Activated CD4-positive, alpha-beta T cell treated with anti-CD3 and anti-CD28 coated beads for 24 hours (primary cell): ENCODE results near the gene PMM2.
"Not testable (repeated sequence)": the region's sequence is repeated elsewhere in the genome, so short reads cannot be mapped to it uniquely, and the experiment has no call there.

Experiments used
- DNase-seq, 2 donors: peaks; one replicate each; pipeline ENCODE4 v3.0.0-alpha.2; 2020; ENCODE audit warnings: low read depth in 2 of 2

Gene PMM2

GRCh38 chr16:8782673-8783072 lies 15.0 kb upstream of the PMM2 start:
- no peak for DNase-seq

- no peak for DNase-seq
Measured at GRCh38 chr16:8785408-8785807, 12.2 kb upstream of the PMM2 start.

- not testable (repeated sequence) for DNase-seq
Measured at GRCh38 chr16:8786316-8786715, 11.3 kb upstream of the PMM2 start.

- DNase-seq, result no peak
Measured at GRCh38 chr16:8788578-8789172, 9.0 kb upstream of the PMM2 start.

GRCh38 chr16:8795091-8795490 lies 2.5 kb upstream of the PMM2 start:
- no peak for DNase-seq

GRCh38 chr16:8795818-8796217 lies 1.8 kb upstream of the PMM2 start:
- DNase-seq, result no peak

DNA sequence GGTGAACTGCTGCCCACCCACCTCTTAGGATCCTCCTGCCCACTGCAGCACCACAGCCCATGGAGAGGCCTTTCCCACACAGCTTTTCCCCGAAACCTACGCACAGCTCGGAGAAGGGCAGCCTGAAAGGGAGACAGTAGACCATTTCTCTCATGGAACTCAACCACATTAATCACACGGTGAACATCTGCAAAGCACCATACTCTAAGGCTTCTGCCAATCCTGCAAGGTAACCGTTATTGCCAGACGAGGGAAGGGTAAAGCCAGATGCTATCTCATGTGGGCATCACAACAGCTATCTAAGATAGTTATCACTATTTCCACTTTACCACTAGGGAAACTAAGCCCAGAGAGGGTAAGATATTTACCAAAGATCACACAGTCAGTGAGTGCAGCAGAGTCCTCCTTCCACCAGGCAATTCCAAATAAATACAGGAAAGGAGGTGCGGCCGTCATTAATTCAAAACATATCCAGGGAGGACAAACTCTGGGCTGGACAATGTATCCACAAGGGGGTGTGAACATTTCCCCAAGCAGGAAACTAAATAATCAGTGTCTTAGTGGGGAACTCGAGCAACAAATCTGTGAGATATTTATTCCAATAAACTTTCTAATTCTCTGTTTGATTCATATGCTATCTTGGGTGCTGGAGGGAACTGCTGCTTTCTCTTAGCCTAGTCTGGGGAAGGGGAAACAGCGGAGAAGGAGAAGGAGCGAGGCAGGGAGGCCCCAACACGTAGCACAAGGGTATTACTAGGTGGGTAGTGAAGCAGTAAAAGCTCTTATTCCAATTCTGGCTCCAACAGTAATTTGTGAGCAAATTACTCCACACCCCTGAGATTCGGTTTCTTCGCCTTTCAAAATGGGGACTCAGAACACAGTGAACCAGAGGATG lies 923 bp upstream of the PMM2 start:
- no peak for DNase-seq

- DNase-seq, result no peak
Measured at GRCh38 chr16:8798174-8798527, 512 bp downstream of the PMM2 start.

GRCh38 chr16:8798535-8799157 lies 1.0 kb downstream of the PMM2 start:
- DNase-seq, result no peak

DNA sequence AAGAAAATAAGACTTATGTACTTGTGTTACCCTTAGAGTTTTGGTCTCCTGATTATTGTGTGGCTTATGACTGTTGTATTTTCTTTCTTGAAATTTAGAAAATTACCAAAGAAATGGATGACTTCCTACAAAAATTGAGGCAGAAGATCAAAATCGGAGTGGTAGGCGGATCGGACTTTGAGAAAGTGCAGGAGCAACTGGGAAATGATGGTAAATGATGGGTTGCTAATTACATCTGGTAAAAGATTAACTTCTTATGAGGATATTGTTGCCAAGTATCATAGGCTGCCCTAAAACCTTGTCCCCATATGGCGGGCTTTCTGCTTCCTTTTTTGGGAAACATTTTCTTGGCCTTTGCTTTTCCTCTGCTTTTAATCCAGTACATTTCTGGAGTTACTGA lies 4.1 kb downstream of the PMM2 start:
- DNase-seq, result no peak

GRCh38 chr16:8803733-8804132 lies 6.1 kb downstream of the PMM2 start:
- DNase-seq, result not testable (repeated sequence)

DNA sequence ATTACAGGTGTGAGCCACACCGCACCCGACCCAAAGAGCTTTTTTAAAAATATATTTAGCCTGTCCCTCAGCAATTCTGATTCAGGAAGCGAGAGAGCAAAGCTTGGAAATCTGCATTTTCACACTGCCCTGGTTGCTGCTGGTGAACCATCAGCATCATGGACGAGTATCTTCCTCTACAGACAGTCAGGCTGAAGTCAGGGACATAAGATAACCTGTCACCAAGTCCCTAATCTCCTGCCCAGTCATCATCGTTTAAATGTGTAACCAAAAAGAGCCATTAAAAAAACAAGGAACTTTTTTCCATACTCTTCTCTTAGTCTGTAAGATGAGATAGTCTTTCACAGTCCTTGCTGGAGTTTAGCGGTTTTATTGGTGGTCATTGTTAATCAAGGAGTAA lies 6.7 kb downstream of the PMM2 start:
- DNase-seq, result no peak

- DNase-seq, result no peak
Measured at GRCh38 chr16:8806272-8806983, 8.8 kb downstream of the PMM2 start.

DNA sequence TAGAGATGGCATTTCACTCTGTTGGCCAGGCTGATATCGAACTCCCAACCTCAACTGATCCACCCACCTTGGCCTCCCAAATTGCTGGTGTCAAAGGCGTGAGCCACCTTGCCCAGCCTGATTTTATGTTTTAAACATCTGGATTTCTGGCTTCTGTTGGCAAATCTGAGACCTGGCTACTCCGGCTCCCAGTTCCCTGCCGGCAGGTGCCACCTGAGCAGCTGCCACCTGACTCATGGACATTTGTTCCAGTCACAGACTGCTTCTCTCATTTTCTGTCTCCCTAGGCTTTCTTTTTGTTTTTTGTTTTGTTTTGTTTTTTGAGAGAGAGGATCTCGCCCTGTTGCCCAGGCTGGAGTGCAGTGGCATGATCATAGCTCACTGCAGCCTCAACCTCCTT lies 9.6 kb downstream of the PMM2 start:
- DNase-seq, result no peak

DNA sequence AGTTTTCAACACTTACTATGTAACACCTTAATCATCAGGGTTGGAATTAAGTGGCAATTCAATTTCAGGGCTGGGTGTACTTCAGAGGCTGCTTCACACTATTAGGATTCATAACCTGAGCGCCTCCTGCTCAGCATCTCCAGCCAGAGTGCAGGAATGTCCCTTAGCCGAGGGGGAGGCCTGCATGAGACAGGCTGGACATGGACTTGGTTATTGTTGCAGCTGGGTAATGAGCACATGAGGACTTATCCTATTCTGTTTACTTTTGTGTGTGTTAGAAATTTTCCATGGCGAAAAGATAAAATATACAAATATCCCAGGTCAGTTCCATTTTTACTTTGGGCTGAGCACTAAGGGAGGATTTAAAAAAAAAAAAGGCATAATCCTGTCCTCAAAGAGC lies 10.4 kb downstream of the PMM2 start:
- DNase-seq, result no peak

DNA sequence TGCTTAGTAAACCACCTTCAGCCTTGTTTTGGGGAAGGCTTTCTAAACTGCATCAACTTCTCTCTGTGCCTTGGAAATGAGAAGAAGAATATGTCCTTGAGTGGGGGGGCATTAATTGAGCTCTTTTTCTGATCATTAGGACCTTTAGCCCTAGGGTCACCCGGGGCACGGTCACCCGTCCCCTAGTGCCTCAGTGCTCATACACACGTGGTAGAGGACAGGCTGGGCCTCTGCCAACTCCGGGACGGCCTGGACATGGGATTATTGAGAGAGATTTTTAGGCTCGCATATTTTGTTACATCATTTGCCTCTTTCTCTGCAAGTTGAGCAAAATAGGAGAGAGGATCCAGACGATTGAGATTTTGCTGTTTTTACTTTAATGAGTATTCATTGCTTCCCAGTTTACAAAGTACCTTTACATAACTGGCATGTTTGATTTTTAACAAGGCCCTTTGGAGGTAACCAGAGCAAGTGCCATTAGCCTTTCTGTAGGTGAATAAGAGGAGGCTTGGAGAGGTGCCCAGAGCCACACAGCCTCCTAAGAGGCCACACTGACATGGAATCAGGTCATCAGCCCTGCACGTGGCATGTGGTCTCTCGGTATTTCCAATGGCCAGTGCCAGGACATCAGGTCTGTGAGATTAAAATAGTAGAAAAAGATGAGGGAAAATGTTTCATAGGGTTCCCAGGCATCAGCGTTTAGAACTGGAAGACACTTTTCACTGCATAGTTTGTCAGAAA lies 11.1 kb downstream of the PMM2 start:
- no peak for DNase-seq

GRCh38 chr16:8812162-8812843 lies 14.7 kb downstream of the PMM2 start:
- DNase-seq, result no peak

- no peak for DNase-seq
Measured at GRCh38 chr16:8814095-8814806, 16.6 kb downstream of the PMM2 start.

DNA sequence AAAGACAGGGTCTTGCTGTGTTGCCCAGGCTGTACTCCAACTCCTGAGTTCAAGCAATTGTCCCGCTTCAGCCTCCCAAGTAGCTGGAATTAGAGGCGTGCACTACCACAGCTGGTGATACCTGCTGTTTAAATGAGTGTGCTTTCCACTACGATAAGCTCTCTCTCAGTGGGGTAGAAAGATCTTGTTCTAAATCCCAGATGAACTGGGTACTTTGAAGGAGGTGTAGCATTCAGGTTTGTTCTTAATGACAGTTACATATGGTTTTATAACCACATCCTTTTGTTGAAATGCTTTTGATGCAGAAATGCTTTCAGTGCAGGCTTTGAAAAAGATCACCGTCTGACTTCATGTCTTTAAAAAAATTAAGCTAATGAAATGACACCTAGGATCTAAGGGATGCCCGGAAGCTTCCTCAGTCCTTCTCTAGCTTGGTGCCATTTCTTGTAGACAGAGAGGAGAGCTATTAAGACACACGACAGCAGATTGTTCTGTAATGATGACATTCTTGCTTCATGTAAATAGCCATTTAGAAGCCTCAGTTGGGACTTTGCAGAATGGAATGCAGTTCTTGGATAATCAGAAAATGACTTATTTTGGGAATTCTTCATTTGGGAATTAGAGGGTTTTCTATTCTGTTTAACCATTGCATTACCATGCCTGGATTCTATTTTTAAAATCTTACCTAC lies 19.5 kb downstream of the PMM2 start:
- DNase-seq, result no peak
